PC-3 (cell line): ENCODE data around the gene RAI1. TPM values are rescaled to one million over a fixed set of nuclear protein-coding genes. Genes with fewer than 3 reads are reported as not detected.

Source experiments
- ATAC-seq: fragments of 200-7000 bp; cut with Tn5 transposase; 2 replicates; pipeline ENCODE4 v1.9.1; 2020; ENCODE audit warnings: mild to moderate bottlenecking, moderate library complexity
- BruUV-seq: library from RNA; stranded (reverse); fragments of 400-500 nt; replicated peaks from 2 replicates; lab custom pipeline; 2021; lab: Mats Ljungman, UMichigan
- CTCF ChIA-PET: fragments of 300-600 bp; sonication (Branson Sonifier 250); formaldehyde crosslinking; loops from one replicate; lab custom pipeline; 2022; ENCODE audit warnings: antibody characterized with exemption; lab: Charles Lee
- POLR2A ChIA-PET: fragments of 300-600 bp; sonication (Branson Sonifier 250); formaldehyde crosslinking; loops from one replicate; lab custom pipeline; 2022; ENCODE audit warnings: antibody characterized with exemption; ENCODE audit not compliant: unreplicated experiment; lab: Charles Lee
- DNase-seq: peaks from one replicate; pipeline ENCODE4 v3.0.0-alpha.2; 2015
- H2AFZ ChIP-seq: fragments of 300-600 bp; sonication (generic); 2 replicates; pipeline ENCODE4 v1.6.0; 2016; ENCODE audit warnings: antibody characterized with exemption, low read length
- H3F3A ChIP-seq: fragments of 300-600 bp; sonication (generic); one replicate; pipeline ENCODE4 v1.6.0; 2017; ENCODE audit warnings: antibody characterized with exemption, low read length, control low read depth, mild to moderate bottlenecking; ENCODE audit not compliant: unreplicated experiment
- H3K27ac ChIP-seq: fragments of 300-600 bp; sonication (generic); 2 replicates; pipeline ENCODE4 v1.5.1; 2016; ENCODE audit warnings: mild to moderate bottlenecking, low read length
- H3K27me3 ChIP-seq: fragments of 300-600 bp; sonication (generic); 2 replicates; pipeline ENCODE4 v1.6.1; 2016; ENCODE audit warnings: low read length, mixed read lengths
- H3K36me3 ChIP-seq: fragments of 300-600 bp; sonication (generic); 2 replicates; pipeline ENCODE4 v1.6.1; 2016; ENCODE audit warnings: low read depth, mixed run types, low read length, mixed read lengths
- H3K4me1 ChIP-seq: fragments of 300-600 bp; sonication (generic); 2 replicates; pipeline ENCODE4 v1.5.1; 2016; ENCODE audit warnings: low read length; ENCODE audit not compliant: insufficient read depth
- H3K4me2 ChIP-seq: fragments of 300-600 bp; sonication (generic); 2 replicates; pipeline ENCODE4 v1.6.0; 2016; ENCODE audit warnings: low read length
- H3K4me3 ChIP-seq: fragments of 300-600 bp; sonication (generic); 2 replicates; pipeline ENCODE4 v1.5.1; 2016; ENCODE audit warnings: mild to moderate bottlenecking, low read length, mixed read lengths
- H3K79me2 ChIP-seq: fragments of 300-600 bp; sonication (generic); 2 replicates; pipeline ENCODE4 v1.6.1; 2017; ENCODE audit warnings: low read length, mixed read lengths
- H3K9ac ChIP-seq: fragments of 300-600 bp; sonication (generic); 2 replicates; pipeline ENCODE4 v1.6.0; 2016; ENCODE audit warnings: mild to moderate bottlenecking, low read length
- H3K9me2 ChIP-seq: fragments of 300-600 bp; sonication (generic); replicated peaks from 2 replicates; pipeline ENCODE4 v1.6.1; 2016; ENCODE audit warnings: mixed run types, low read length, mixed read lengths
- H3K9me3 ChIP-seq: fragments of 300-600 bp; sonication (generic); 2 replicates; pipeline ENCODE4 v1.6.1; 2016; ENCODE audit warnings: low read length, mixed read lengths
- H4K20me1 ChIP-seq: fragments of 300-600 bp; sonication (generic); 2 replicates; pipeline ENCODE4 v1.6.1; 2016; ENCODE audit warnings: low read length, mixed read lengths
- CTCF ChIP-seq: fragments of 300-600 bp; sonication (generic); conservative IDR thresholded peaks from 2 replicates; pipeline ENCODE4 v1.5.1; 2017; ENCODE audit warnings: antibody characterized with exemption, low read depth, mild to moderate bottlenecking, low read length
- EZH2 ChIP-seq: fragments of 300-600 bp; sonication (generic); IDR thresholded peaks from one replicate; pipeline ENCODE4 v1.6.1; 2017; ENCODE audit warnings: antibody characterized with exemption, mild to moderate bottlenecking, low read length; ENCODE audit not compliant: unreplicated experiment
- EZH2phosphoT487 ChIP-seq: fragments of 300-600 bp; sonication (generic); IDR thresholded peaks from 2 replicates; pipeline ENCODE4 v1.6.1; 2018; ENCODE audit warnings: mild to moderate bottlenecking, antibody characterized with exemption, low read length, borderline replicate concordance
- intact Hi-C: fragments of 100-400 bp; cut with micrococcal nuclease; formaldehyde crosslinking; loops from 2 replicates; pipeline ENCODE4 v1.9.0; 2023
- total RNA-seq: library from RNA; depleted of rRNA; stranded (reverse); fragments of >200 nt; gene quantifications from 2 replicates; pipeline ENCODE4 v1.2.3, GENCODE V29; 2014

Gene RAI1
- total RNA-seq, 1 experiment from 2014 or later = 33.0 TPM

DNA sequence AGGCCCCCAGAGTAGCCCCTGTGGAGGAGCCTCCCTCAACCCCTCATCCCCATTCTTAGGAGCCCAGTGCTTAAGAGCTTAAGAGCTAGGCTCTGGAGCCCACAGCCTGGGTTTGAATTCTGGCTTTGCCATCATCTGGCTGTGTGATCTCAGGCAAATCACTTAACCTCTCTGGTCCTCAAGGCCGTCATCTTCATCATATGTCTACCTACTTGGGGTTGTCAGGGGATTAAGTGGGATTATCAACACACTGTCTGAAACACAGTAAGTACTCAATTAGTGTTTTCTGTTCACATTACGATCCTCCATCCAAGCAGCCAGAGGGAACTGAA is 150.7 kb downstream of the RAI1 start:
- peaks cover 14% of the 10 kb centered on the region; the same call in 1 of the 2 replicates for H3K36me3 ChIP-seq
- ATAC-seq = no peak
- no peak overlapping the region for H3K9ac ChIP-seq
- H3K79me2 ChIP-seq = peaks cover 96% of the 10 kb centered on the region
- ChIA-PET POLR2A (no interaction called here), CTCF (no interaction called here)
- H3K27ac ChIP-seq = no peak overlapping the region
- no TSS peak for BruUV-seq
- intact Hi-C loops = no loop called here
- H3F3A ChIP-seq = no peaks in the 10 kb centered on the region
- no peak overlapping the region for H2AFZ ChIP-seq
- peaks cover 33% of the 10 kb centered on the region for H4K20me1 ChIP-seq
- H3K4me1 ChIP-seq = peaks cover 24% of the 10 kb centered on the region
- no peaks in the 10 kb centered on the region for H3K27me3 ChIP-seq
- H3K9me3 ChIP-seq = no peaks in the 10 kb centered on the region
- DNase-seq = no peak
- no peak overlapping the region for H3K4me2 ChIP-seq
- TF ChIP-seq CTCF (no peak), EZH2phosphoT487 (no peak), EZH2 (no peak)
- H3K4me3 ChIP-seq = no peak overlapping the region
- no peaks in the 10 kb centered on the region for H3K9me2 ChIP-seq

DNA sequence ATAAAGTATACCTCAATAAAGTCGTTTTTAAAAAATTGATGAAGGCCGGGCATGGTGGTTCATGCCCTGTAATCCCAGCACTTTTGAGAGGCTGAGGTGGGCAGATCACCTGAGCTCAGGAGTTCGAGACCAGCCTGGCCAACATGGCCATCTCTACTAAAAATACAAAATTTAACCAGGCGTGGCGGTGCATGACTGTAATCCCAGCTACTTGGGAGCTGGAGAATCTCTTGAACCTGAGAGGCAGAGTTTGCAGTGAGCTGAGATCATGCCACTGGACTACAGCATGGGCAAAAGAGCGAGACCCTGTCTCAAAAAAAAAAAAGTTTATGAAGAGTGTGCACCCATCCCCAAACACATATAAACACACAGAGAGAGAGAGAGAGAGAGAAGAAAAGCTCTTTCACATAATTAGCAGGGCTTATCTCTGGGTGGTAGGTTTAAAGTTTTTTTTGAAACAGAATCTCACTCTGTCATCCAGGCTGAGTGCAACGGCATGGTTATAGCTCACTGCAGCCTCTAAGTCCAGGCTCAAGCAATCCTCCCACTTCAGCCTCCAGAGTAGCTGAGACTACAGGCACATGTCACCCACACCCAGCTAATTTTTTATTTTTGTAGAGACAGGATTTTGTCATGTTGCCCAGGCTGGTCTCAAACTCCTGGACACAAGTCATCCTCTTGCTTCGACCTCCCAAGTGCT is 152.6 kb downstream of the RAI1 start:
- no peaks in the 10 kb centered on the region for H3K9me2 ChIP-seq
- no peaks in the 10 kb centered on the region for H3F3A ChIP-seq
- no peaks in the 10 kb centered on the region for H3K27me3 ChIP-seq
- no peak for DNase-seq
- no peaks in the 10 kb centered on the region for H3K9me3 ChIP-seq
- H3K9ac ChIP-seq = peak overlapping the region; percentile 30; the same call in 1 of the 2 replicates
- peak overlapping the region; percentile 24 for H3K27ac ChIP-seq
- H2AFZ ChIP-seq = no peak overlapping the region
- no TSS peak for BruUV-seq
- no peak for ATAC-seq
- no peak overlapping the region; the same call in 1 of the 2 replicates for H3K4me3 ChIP-seq
- peaks cover 42% of the 10 kb centered on the region for H3K4me1 ChIP-seq
- intact Hi-C loops = no loop called here
- TF ChIP-seq EZH2phosphoT487 = no peak
- no peak for TF ChIP-seq EZH2
- no peak for TF ChIP-seq CTCF
- CTCF ChIA-PET = no interaction called here
- peaks cover 85% of the 10 kb centered on the region for H3K79me2 ChIP-seq
- H3K4me2 ChIP-seq = peak overlapping the region; percentile 94
- POLR2A ChIA-PET = interaction anchor here (0.5 kb wide), 1 partner anchor 134 kb away, joined by 5 read pairs; no protein-coding TSS in a partner anchor
- peaks cover 33% of the 10 kb centered on the region for H4K20me1 ChIP-seq
- peaks cover 10% of the 10 kb centered on the region; the same call in 1 of the 2 replicates for H3K36me3 ChIP-seq

DNA sequence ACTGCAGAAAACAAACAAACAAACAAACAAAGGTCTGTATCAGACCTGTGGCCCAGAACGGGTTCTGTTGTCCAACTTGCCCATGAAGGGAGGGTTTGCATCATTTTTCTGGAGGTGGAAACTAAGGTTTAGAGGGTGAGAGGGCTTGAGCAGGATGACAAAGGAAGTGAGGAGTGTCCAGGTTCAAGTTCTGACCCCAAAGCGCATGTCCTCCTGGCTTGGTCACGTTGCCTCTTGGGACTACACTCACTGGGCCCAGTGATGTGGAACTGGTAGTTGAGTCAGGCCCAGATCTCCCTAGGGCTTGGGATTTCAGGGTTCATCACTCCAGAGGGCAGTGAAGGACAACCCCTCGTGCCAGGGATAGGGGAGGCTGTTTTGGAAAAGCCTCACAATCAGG is 153.7 kb downstream of the RAI1 start:
- Histone ChIP-seq H4K20me1 (peaks cover 25% of the 10 kb centered on the region), H3K9ac (peak overlapping the region; percentile 100), H3K4me1 (peaks cover 53% of the 10 kb centered on the region), H3K36me3 (peaks cover 10% of the 10 kb centered on the region; the same call in 1 of the 2 replicates), H3K9me2 (no peaks in the 10 kb centered on the region), H3K79me2 (peaks cover 81% of the 10 kb centered on the region), H3F3A (peaks cover 6% of the 10 kb centered on the region), H3K4me3 (peak overlapping the region; percentile 86), H3K27ac (peak overlapping the region; percentile 97; the same call in 1 of the 2 replicates), H3K27me3 (no peaks in the 10 kb centered on the region), H3K4me2 (peak overlapping the region; percentile 94), H2AFZ (no peak overlapping the region), H3K9me3 (no peaks in the 10 kb centered on the region)
- ChIA-PET POLR2A (no interaction called here), CTCF (no interaction called here)
- TF ChIP-seq EZH2phosphoT487 (no peak), CTCF (no peak)
- ATAC-seq (no peak), DNase-seq (no peak)
- intact Hi-C loops = no loop called here
- no TSS peak for BruUV-seq
